DOHH2 (cell line): ENCODE data around the gene CREB5.

ENCODE experiments used
- CTCF ChIP-seq: fragments of 200-600 bp; sonication (generic); IDR thresholded peaks from one replicate; pipeline ENCODE4 v1.5.1; 2014; ENCODE audit warnings: antibody characterized with exemption, mild to moderate bottlenecking, low read depth, low read length; ENCODE audit not compliant: poor library complexity, severe bottlenecking
- EZH2phosphoT487 ChIP-seq: fragments of 200-600 bp; sonication (generic); IDR thresholded peaks from 2 replicates; pipeline ENCODE4 v1.6.1; 2017; ENCODE audit warnings: borderline replicate concordance, mild to moderate bottlenecking, antibody characterized with exemption, low read length, moderate library complexity, mixed read lengths

- TF ChIP-seq CTCF, result no peak
- no peak for TF ChIP-seq EZH2phosphoT487
These were observed 260.1 kb downstream of the CREB5 start for GRCh38 chr7:28672397-28672797.
